Stimulated activated effector memory CD8-positive, alpha-beta T cell treated with anti-CD3 and anti-CD28 coated beads, Interleukin-12 subunit alpha, Interleukin-12 subunit beta, amount 100 ng/mL, for 72 hours (primary cell): Measurements from ENCODE around the gene SEPTIN1.
A peak's percentile ranks its signal among the peaks of the same experiment; 100 is the strongest.

Experiments used
- ATAC-seq: fragments of 150-1000 bp; cut with Tn5 transposase; 2 replicates; pipeline ENCODE4 v1.10.0; 2021
- DNase-seq, 2 donors: peaks; one replicate each; pipeline ENCODE4 v3.0.0; 2021 to 2022; ENCODE audit warnings: low spot score in 2 of 2
- H3K27ac Mint-ChIP-seq: one replicate; pipeline ENCODE4 v1.8.0; 2022; ENCODE audit warnings: mild to moderate bottlenecking, mixed read lengths
- H3K36me3 Mint-ChIP-seq: one replicate; pipeline ENCODE4 v1.8.0; 2022; ENCODE audit warnings: mild to moderate bottlenecking, mixed read lengths
- H3K4me1 Mint-ChIP-seq: one replicate; pipeline ENCODE4 v1.8.0; 2022; ENCODE audit warnings: mixed read lengths
- H3K4me3 Mint-ChIP-seq: one replicate; pipeline ENCODE4 v1.8.0; 2022; ENCODE audit warnings: mild to moderate bottlenecking, mixed read lengths
- H3K9me3 Mint-ChIP-seq: one replicate; pipeline ENCODE4 v1.8.0; 2022; ENCODE audit warnings: mixed read lengths

SEPTIN1 gene

DNA sequence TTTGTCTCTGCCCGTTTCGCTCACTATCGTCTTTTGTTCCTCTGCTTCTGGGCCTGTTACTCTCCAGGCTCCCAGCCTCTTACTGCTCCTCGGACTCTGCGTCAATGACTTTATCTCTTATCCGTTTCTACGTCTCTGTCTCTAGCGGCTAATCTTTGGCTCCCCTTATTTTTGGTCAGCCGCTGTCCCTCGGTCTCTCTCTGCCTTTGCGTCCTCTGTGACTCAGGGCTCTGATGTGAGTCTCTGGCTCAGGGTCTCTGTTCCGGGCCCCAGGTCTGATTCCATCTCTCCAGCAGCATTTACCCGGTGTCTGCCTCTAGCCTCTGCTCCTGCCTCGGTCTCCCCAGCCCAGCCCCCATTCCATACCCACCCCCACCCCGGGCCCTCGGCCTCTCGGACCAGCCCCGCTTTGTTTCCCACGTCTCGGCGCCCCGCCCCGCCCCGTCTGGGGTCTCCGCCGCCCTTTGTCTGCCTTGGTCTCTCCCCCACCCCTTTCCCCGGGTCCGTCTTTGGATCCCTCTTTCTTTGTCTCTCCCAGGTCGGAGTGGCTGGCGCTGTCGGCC lies 12.3 kb upstream of the SEPTIN1 start:
- H3K9me3 Mint-ChIP-seq: no peaks in the 10 kb centered on the region
- peak overlapping the region; percentile 83 for H3K4me3 Mint-ChIP-seq
- peaks cover 39% of the 10 kb centered on the region for H3K4me1 Mint-ChIP-seq
- H3K36me3 Mint-ChIP-seq: peaks cover 28% of the 10 kb centered on the region
- ATAC-seq (no peak), DNase-seq (no peak)
- H3K27ac Mint-ChIP-seq: peak overlapping the region; percentile 93

DNA sequence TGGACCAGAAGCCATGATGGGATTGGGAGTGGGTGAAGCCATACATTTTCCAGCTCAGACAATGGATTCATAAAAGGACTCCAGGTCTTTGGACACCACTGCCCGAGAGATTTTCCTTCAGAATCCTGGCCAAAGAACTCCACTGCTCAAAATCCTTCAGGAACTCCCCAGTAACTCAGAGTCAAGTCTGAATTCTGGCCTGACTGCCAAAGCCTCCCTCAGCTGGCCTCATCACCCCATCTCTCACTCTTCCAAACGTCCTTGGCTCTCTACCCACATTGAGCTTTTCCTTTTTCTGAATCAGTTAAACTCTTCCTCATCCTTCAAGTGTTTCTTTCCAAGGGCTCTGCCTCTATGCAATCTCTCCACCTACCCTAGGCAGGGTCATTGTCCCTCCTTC lies 1.2 kb upstream of the SEPTIN1 start:
- peaks cover 52% of the 10 kb centered on the region for H3K4me1 Mint-ChIP-seq
- no peak for ATAC-seq
- peak overlapping the region; percentile 96 for H3K27ac Mint-ChIP-seq
- peak overlapping the region; percentile 97 for H3K4me3 Mint-ChIP-seq
- no peak for DNase-seq
- H3K9me3 Mint-ChIP-seq: no peaks in the 10 kb centered on the region
- H3K36me3 Mint-ChIP-seq: peaks cover 19% of the 10 kb centered on the region

DNA sequence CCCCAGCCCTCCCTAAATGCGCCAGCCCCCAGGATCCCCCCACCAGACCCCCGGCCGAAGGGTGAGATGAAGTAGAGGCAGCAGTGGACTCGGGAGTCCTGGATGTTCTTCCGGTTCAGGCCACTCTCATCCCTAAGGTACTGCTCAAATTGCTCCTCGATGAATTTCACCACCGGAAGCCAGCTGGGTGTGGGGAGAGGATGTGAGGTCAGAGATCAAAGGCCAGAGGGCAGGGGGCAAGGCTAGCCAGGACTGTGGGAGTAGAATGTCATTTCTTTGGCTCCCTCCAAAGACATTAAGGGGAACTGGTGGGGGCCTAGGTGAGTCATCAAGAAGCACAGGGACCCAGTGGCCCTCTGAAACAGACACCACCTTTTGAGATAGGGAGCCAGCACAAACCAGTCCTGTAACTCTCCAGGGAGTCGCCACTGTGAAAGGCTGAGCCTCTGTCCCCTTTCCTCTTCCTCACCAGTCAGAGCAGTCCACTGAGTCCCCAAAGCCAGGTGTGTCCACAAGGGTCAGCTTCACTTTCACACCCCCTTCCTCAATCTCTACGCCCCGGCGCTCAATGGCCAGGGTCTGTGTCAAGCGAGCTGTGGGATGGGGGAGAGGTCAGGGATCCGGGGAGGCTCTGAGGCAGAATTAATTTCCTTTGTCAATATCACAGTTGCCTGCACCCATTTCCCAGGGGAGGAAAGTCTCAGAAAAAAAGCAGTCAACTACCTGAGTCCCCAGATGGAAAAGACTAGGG lies 895 bp downstream of the SEPTIN1 start:
- Mint-ChIP-seq H3K27ac (peak overlapping the region; percentile 96), H3K4me3 (peak overlapping the region; percentile 97), H3K4me1 (peaks cover 68% of the 10 kb centered on the region), H3K9me3 (no peaks in the 10 kb centered on the region), H3K36me3 (peaks cover 35% of the 10 kb centered on the region)
- ATAC-seq: no peak
- DNase-seq: peak in 1 of 2 donors; percentile 65

DNA sequence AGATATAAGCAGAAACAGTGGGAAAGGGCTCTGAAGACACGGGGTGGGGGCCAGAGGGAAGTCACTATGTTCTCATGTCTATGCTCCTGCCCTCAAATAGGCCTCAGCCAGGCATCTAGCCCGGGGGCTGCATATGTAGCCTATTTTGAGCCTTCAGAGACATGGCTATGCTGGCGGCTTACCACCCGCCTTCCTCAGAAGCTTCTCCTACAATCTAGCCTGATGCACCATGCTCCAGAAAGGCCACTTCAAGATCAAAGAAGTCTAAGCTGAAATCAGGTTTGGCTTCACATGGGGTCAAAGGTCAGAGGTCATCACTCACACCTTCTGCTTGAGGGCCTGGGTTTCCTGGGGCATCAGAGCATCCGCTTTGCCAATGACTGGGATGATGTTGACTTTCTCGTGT lies 1.6 kb downstream of the SEPTIN1 start:
- H3K4me3 Mint-ChIP-seq: peak overlapping the region; percentile 97
- no peak for ATAC-seq
- H3K9me3 Mint-ChIP-seq: no peaks in the 10 kb centered on the region
- H3K4me1 Mint-ChIP-seq: peaks cover 68% of the 10 kb centered on the region
- peak overlapping the region; percentile 96 for H3K27ac Mint-ChIP-seq
- DNase-seq: no peak
- H3K36me3 Mint-ChIP-seq: peaks cover 35% of the 10 kb centered on the region

DNA sequence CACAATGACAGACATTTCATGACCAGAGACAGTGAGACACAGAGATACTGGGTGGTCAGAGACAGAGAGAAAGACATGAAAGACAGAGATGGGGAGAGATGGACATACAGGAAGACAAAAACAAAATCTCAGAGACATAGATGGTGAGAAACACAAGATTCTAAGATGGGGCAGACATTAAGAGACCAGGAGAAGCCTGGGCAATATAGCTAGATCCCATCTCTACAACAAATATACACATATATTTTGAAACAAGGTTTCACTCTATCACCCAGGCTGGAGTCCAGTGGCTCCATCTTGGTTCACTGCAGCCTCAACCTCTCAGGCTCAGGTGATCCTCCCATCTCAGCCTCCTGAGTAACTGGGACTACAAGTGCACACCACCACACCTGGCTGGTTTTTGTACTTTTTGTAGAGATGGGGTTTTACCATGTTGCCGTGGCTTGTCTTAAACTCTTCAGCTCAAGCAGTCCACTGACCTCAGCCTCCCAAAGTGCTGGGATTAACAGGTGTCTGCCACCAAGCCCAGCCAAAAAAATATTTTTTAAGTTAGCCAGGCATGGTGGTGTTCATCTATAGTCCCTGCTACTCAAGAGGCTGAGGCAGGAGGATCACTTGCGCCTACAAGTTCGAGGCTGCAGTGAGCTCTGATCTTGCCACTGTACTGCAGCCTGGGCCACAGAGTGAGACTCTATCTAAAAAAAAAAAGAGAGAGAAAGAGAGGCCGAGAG lies 2.1 kb downstream of the SEPTIN1 start:
- Mint-ChIP-seq H3K4me3 (peak overlapping the region; percentile 97), H3K4me1 (peaks cover 68% of the 10 kb centered on the region), H3K27ac (peak overlapping the region; percentile 99), H3K36me3 (peaks cover 35% of the 10 kb centered on the region), H3K9me3 (no peaks in the 10 kb centered on the region)
- no peak for ATAC-seq
- no peak for DNase-seq

DNA sequence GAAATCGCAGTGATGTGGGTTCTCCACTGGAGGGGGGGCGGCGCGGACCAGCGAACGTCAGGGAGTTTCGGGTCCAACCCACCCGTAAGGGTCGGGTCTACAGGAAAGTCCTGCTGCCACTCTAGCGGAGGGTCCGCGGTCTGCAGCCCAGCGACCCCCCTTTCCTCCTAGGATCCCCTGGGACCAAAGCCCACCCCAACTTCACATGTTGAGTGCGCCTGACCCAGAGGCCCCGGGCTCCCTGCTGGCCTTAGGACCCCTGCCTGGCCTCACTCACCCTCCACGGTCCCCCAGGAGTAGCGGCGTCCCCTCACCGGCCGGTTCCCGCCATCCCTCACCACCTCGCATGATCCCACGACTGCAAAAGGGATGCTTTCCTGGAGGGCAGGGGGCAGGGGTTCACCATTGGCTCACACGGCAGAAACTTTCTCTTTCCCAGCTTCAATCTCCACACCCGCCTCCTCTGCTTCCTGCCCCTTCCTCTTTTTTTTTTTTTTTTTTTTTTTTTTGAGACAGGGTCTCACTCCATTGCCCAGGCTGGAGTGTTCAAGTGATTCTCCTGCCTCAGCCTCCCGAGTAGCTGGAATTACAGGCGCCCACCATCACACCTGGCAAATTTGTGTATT lies 3.1 kb downstream of the SEPTIN1 start:
- Mint-ChIP-seq H3K36me3 (peaks cover 35% of the 10 kb centered on the region), H3K27ac (peak overlapping the region; percentile 99), H3K4me3 (peak overlapping the region; percentile 97), H3K4me1 (peaks cover 68% of the 10 kb centered on the region), H3K9me3 (no peaks in the 10 kb centered on the region)
- peak in 1 of 2 donors; percentile 57 for DNase-seq
- ATAC-seq: no peak

DNA sequence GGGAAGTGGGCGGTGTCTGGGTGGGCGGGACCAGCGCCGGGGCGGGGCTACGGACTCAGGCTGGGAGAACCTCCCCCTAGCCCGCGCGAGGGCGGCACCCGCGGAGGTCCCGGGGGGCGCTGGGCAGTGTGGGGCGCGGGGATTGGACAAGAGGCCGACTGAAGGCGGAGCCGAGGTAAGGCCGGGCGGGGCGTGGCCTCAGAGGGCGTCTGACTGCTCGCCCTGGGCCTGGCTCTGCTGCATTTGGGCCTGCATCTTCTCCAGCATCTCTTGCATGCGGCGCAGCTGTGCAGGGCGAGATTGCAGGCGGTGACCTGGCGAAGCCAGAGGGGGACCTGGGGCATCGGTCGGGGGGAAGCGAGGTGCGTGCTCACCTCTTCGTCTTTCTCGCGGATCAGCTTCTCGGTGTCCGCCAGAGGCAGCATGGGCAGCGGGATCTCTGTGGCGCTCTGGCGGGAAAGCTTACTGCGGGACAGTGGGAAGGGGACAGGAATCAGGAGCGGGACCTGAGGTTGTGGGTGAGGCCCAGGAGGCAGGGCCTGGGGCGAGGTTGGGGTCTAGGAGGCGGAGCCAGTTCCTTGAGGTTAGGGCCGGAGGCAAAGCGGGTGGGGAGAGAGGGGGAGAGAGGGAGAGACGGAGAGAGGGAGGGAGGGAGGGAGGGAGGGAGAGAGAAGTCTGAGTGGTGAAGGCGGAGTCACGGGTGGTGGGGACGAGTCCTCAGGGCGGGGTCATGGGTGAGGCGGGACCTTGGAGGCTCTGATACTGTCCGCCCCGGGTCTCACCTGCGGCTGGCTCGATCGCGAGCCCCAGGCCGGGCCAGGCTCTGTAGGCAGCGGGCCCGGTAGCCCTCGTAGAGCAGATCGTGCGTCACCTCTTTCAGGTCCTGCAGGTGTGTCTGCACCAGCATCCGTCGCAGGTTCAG lies 3.9 kb downstream of the SEPTIN1 start:
- Mint-ChIP-seq H3K27ac (peak overlapping the region; percentile 99), H3K9me3 (no peaks in the 10 kb centered on the region), H3K4me1 (peaks cover 64% of the 10 kb centered on the region), H3K4me3 (peak overlapping the region; percentile 97), H3K36me3 (peaks cover 35% of the 10 kb centered on the region)
- ATAC-seq (peak; percentile 92), DNase-seq (peak; percentile 96 to 98)

DNA sequence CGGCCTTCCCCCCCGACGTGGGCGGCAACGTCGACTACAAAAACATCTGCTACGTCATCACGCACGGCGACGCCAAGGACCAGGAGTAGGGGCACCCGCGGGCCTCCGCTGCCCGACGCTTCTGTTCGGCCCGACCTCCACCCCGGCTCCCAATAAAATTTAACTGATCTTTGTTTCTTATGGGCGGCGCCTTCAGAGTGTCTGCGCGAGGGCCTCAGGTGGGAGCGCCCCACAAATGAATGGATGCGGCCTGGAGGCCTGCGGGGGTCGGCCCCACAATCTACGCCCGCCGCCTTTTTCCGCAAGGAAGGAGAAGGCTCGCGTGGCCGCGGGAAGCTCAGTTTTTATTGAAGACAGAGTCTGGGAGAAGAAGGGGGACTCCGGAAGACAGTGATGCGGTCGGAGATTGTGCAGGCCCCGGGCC lies 4.5 kb downstream of the SEPTIN1 start:
- Mint-ChIP-seq H3K4me3 (peak overlapping the region; percentile 97), H3K36me3 (peaks cover 35% of the 10 kb centered on the region), H3K4me1 (peaks cover 59% of the 10 kb centered on the region), H3K27ac (peak overlapping the region; percentile 99), H3K9me3 (no peaks in the 10 kb centered on the region)
- DNase-seq: peak in 1 of 2 donors; percentile 93
- peak; percentile 63 for ATAC-seq

DNA sequence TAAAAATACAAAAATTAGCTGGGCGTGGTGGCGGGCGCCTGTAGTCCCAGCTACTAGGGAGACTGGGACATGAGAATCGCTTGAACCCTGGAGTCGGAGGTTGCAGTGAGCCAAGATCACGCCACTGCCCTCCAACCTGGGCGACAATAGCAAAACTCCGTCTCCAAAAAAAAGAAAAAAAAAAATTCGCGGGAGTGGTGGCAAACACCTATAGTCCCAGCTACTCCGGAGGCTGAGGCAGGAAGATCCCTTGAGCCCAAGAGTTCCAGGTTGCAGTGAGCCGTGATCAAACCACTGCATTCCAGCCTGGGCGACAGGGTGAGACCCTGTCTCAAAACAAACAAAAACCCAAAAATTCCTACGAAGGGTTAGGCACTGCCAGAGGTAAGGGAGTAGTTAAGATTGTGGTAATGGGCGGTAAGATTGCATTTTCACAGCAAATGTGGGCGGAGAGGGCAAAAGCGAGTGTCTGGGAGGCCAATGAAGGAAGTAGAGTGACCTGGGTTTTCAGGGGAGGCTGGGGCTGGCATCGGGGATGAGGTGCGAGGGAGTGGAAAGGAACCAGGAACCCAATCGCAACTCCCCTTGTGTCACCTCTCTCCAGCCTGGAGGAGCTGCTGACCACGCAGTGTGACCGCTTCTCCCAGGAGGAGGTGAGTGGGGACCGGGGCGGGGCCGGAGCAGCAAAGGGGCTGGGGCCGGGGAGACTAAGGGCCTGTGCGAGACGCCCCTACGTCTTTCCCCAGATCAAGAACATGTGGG lies 5.1 kb downstream of the SEPTIN1 start:
- no peak for ATAC-seq
- peaks cover 57% of the 10 kb centered on the region for H3K4me1 Mint-ChIP-seq
- DNase-seq: peak in 1 of 2 donors; percentile 74
- H3K4me3 Mint-ChIP-seq: peak overlapping the region; percentile 97
- H3K9me3 Mint-ChIP-seq: no peaks in the 10 kb centered on the region
- H3K27ac Mint-ChIP-seq: peak overlapping the region; percentile 99
- peaks cover 35% of the 10 kb centered on the region for H3K36me3 Mint-ChIP-seq

DNA sequence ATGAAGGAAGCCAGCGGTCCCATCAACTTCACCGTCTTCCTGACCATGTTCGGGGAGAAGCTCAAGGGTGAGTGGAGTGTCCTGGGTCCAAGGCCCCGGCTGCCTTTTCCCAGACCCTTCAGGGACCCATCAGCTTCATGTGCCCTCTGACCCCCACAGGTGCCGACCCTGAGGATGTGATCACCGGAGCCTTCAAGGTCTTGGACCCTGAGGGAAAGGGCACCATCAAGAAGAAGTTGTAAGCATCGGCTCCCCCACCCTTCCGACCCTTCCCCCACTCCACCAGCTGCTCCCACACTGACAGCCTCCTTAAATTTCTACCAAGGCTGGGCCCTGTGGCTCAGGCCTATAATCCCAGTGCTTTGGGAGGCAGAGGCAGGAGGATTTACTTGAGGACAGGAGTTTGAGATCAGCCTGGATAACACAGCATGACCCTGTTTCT lies 5.9 kb downstream of the SEPTIN1 start:
- Mint-ChIP-seq H3K4me1 (peaks cover 60% of the 10 kb centered on the region), H3K36me3 (peaks cover 41% of the 10 kb centered on the region), H3K4me3 (peak overlapping the region; percentile 97), H3K27ac (peak overlapping the region; percentile 99), H3K9me3 (no peaks in the 10 kb centered on the region)
- no peak for DNase-seq
- ATAC-seq: no peak

DNA sequence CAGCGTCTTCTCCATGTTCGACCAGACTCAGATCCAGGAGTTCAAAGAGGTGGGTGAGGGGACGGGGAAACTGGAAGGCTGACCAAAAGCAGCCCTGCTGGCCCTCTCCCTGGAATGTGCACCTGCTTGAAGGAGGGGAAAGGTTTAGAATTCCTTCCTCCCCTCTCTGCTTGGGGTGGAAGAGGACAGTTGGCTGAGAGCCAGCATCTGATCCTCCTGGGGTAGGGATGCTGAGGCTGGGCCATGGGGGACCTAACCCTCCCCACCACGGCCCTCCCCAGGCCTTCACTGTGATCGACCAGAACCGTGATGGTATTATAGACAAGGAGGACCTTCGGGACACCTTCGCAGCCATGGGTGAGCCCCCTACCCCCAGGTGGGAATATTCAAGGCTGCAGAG lies 6.5 kb downstream of the SEPTIN1 start:
- Mint-ChIP-seq H3K27ac (peak overlapping the region; percentile 63), H3K9me3 (no peaks in the 10 kb centered on the region), H3K36me3 (peaks cover 41% of the 10 kb centered on the region), H3K4me3 (no peak overlapping the region), H3K4me1 (peaks cover 58% of the 10 kb centered on the region)
- DNase-seq (no peak), ATAC-seq (no peak)

DNA sequence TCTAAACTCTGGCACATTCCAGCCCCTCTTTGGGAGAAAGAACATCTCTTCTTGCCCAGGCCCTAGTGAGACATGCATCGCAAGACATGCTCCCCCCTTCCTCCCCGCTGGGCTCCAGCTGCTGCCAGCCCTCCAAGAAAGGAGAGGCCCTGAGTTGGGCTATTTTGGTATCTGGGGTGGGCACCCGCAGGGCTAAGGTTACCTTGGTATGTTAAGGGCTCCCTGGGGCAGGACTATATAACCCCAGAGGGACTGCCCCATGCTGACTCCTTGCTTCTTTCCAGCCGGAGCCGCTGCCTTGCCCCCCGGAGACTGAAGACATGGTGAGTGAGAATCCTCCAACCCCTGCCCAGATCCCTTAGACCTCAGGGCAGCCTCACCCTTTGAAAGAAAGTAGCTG lies 7.8 kb downstream of the SEPTIN1 start, which contains the start of gene MYL11:
MYL11 (plus strand) TSS at position 265 of the 400 bp plus-strand sequence; CDS start at position 321, 56 bp downstream.
- no peak for ATAC-seq
- Mint-ChIP-seq H3K4me1 (peaks cover 45% of the 10 kb centered on the region), H3K9me3 (no peaks in the 10 kb centered on the region), H3K27ac (peak within 1 kb of the TSS; percentile 63), H3K4me3 (no peak within 1 kb of the TSS), H3K36me3 (peaks cover 40% of the 10 kb centered on the region)
- peak in 1 of 2 donors; percentile 52 for DNase-seq

DNA sequence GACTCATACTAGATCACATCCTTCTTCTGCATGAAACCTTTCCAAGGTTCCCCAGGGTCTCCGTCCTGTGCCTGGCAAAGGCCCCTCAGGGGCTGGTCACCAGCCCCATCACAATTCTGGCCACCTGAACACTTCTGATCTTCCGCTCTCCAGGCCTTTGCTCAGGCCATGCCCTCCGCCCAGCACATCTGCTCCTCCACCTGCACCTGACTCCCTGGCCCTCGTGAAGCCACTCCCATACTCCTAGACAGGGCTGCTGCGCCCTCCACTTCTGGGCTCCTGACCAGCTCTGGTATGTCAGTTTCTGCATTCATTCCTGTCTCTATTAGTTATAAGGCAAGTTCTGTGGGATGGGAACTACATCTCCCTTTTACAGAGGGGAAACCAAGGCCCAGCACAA lies 9.6 kb downstream of the SEPTIN1 start:
- ATAC-seq: no peak
- Mint-ChIP-seq H3K36me3 (peaks cover 33% of the 10 kb centered on the region), H3K9me3 (no peaks in the 10 kb centered on the region), H3K27ac (peak overlapping the region; percentile 93), H3K4me1 (peaks cover 38% of the 10 kb centered on the region), H3K4me3 (peak overlapping the region; percentile 91)
- DNase-seq: no peak
